GM03348 (cell line): Measurements from ENCODE around the gene DPEP3.
"Not testable (repeated sequence)": the region's sequence is repeated elsewhere in the genome, so short reads cannot be mapped to it uniquely, and the experiment has no call there.

Experiments
- DNase-seq: peaks from one replicate; pipeline ENCODE4 v3.0.0; 2012; ENCODE audit warnings: low spot score

DPEP3 gene

GRCh38 chr16:67979955-67980678, at the start of gene DPEP3:
DPEP3 (minus strand) TSS chr16:67980499; CDS start chr16:67980380, 119 bp downstream.
- no peak for DNase-seq

GRCh38 chr16:68028996-68029395, 48.7 kb upstream of the DPEP3 start:
- DNase-seq, result no peak

- DNase-seq, result peak; percentile 92
Measured at GRCh38 chr16:68022728-68023537, 42.6 kb upstream of the DPEP3 start, which contains the start of the genes DDX28 and DUS2. DDX28 (minus strand) TSS chr16:68023232; CDS start chr16:68023202, 30 bp downstream. DUS2 (plus strand) TSS chr16:68023284; CDS start chr16:68038024, 14,740 bp downstream.

GRCh38 chr16:68022278-68022727, 42.0 kb upstream of the DPEP3 start:
- DNase-seq, result no peak

GRCh38 chr16:68021490-68021889, 41.2 kb upstream of the DPEP3 start:
- DNase-seq, result no peak

- DNase-seq, result no peak
Measured at GRCh38 chr16:68019167-68019680, 38.9 kb upstream of the DPEP3 start.

- DNase-seq, result no peak
Measured at GRCh38 chr16:68015681-68016080, 35.4 kb upstream of the DPEP3 start, which contains the start of gene DPEP2NB. DPEP2NB (minus strand) TSS chr16:68015911; CDS start chr16:68015770, 141 bp downstream.

GRCh38 chr16:68013440-68013839, 33.1 kb upstream of the DPEP3 start:
- no peak for DNase-seq

GRCh38 chr16:68009872-68010271, 29.6 kb upstream of the DPEP3 start:
- not testable (repeated sequence) for DNase-seq

- DNase-seq, result no peak
Measured at GRCh38 chr16:68009157-68009735, 28.9 kb upstream of the DPEP3 start.

- no peak for DNase-seq
Measured at GRCh38 chr16:68005786-68006286, 25.5 kb upstream of the DPEP3 start.

- DNase-seq, result no peak
Measured at GRCh38 chr16:68005211-68005610, 24.9 kb upstream of the DPEP3 start.

GRCh38 chr16:68003031-68003430, 22.7 kb upstream of the DPEP3 start:
- no peak for DNase-seq

- peak; percentile 2 for DNase-seq
Measured at GRCh38 chr16:68000450-68000849, 20.2 kb upstream of the DPEP3 start.

- DNase-seq, result no peak
Measured at GRCh38 chr16:67999985-68000384, 19.7 kb upstream of the DPEP3 start.

GRCh38 chr16:67998779-67999688, 18.7 kb upstream of the DPEP3 start, which contains the start of gene DPEP2:
DPEP2 (minus strand) TSS chr16:67999484; CDS start chr16:67993212, 6,272 bp downstream.
- not testable (repeated sequence) for DNase-seq

GRCh38 chr16:67998231-67998778, 18.0 kb upstream of the DPEP3 start:
- not testable (repeated sequence) for DNase-seq

- no peak for DNase-seq
Measured at GRCh38 chr16:67996666-67997065, 16.4 kb upstream of the DPEP3 start.

GRCh38 chr16:67995423-67995822, 15.1 kb upstream of the DPEP3 start:
- DNase-seq, result no peak

GRCh38 chr16:67994040-67994408, 13.7 kb upstream of the DPEP3 start:
- not testable (repeated sequence) for DNase-seq
